Lower lobe of right lung (tissue), 2 donors: ENCODE data around the gene SRRT. TPM values are rescaled to one million over a fixed set of nuclear protein-coding genes. Genes with fewer than 3 reads are reported as not detected.

Experiments used
- ATAC-seq, 2 donors: fragments of 200-7000 bp; cut with Tn5 transposase; one replicate each; pipeline ENCODE4 v1.9.1; 2020 to 2022; ENCODE audit warnings: mild to moderate bottlenecking in 2 of 2, moderate library complexity in 2 of 2
- DNase-seq: peaks from one replicate; pipeline ENCODE4 v3.0.0-alpha.2; 2020
- H3K27ac ChIP-seq: fragments of 200-600 bp; one replicate; pipeline ENCODE4 v1.8.0; 2022
- H3K27me3 ChIP-seq: fragments of 200-600 bp; one replicate; pipeline ENCODE4 v1.8.0; 2022; ENCODE audit warnings: low read depth
- H3K36me3 ChIP-seq: fragments of 200-600 bp; one replicate; pipeline ENCODE4 v1.8.0; 2022; ENCODE audit warnings: mild to moderate bottlenecking
- H3K4me1 ChIP-seq: fragments of 200-600 bp; one replicate; pipeline ENCODE4 v1.8.0; 2022
- H3K4me3 ChIP-seq: fragments of 200-600 bp; one replicate; pipeline ENCODE4 v1.8.0; 2022; ENCODE audit warnings: mild to moderate bottlenecking
- H3K9me3 ChIP-seq: fragments of 200-600 bp; one replicate; pipeline ENCODE4 v1.8.0; 2022
- intact Hi-C: fragments of 100-400 bp; cut with DNase I; formaldehyde crosslinking; loops from one replicate; pipeline ENCODE4 v1.11.0; 2022
- long read RNA-seq: library from polyadenylated mRNA; unstranded; transcript quantifications from one replicate; pipeline ENCODE4 v2.0.0, GENCODE V29; 2021
- total RNA-seq: library from RNA; stranded (reverse); fragmentation: NEBNext Ultra II Directional; extraction: Animal tissue kit (Norgen Biotek cat#: 25700); gene quantifications from one replicate; pipeline ENCODE4 v1.2.1, GENCODE V29; 2021
- TF ChIP-seq, protein P1 (sequence below): fragments of 200-600 bp; IDR thresholded peaks from one replicate; pipeline ENCODE4 v1.8.0; 2022; ENCODE audit warnings: antibody characterized with exemption, mild to moderate bottlenecking
- donor health status: DM: no; HTN: yes; CAD: no; lungs with severe emphysema.

SRRT gene, protein sequence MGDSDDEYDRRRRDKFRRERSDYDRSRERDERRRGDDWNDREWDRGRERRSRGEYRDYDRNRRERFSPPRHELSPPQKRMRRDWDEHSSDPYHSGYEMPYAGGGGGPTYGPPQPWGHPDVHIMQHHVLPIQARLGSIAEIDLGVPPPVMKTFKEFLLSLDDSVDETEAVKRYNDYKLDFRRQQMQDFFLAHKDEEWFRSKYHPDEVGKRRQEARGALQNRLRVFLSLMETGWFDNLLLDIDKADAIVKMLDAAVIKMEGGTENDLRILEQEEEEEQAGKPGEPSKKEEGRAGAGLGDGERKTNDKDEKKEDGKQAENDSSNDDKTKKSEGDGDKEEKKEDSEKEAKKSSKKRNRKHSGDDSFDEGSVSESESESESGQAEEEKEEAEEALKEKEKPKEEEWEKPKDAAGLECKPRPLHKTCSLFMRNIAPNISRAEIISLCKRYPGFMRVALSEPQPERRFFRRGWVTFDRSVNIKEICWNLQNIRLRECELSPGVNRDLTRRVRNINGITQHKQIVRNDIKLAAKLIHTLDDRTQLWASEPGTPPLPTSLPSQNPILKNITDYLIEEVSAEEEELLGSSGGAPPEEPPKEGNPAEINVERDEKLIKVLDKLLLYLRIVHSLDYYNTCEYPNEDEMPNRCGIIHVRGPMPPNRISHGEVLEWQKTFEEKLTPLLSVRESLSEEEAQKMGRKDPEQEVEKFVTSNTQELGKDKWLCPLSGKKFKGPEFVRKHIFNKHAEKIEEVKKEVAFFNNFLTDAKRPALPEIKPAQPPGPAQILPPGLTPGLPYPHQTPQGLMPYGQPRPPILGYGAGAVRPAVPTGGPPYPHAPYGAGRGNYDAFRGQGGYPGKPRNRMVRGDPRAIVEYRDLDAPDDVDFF
- total RNA-seq: 105 TPM
- long read RNA-seq, transcript SRRT-216 (20 exons, 2,955 nt): minor isoform, 10 of 132 reads
- long read RNA-seq, transcript SRRT-213 (20 exons, 2,905 nt): major isoform, 32 of 132 reads
- long read RNA-seq, transcript SRRT-215 (20 exons, 2,964 nt): minor isoform, 22 of 132 reads
- long read RNA-seq, partial matches to known transcripts: 53 of 132 reads
- long read RNA-seq, other reads (novel, unspliced or antisense): 12 of 132 reads

GRCh38 chr7:100874577-100875355, at the start of gene SRRT:
Gene SRRT (plus strand): TSS chr7:100875103. CDS start chr7:100875591, 488 bp downstream.
- intact Hi-C loops: no loop called here
- TF ChIP-seq, protein P1, sequence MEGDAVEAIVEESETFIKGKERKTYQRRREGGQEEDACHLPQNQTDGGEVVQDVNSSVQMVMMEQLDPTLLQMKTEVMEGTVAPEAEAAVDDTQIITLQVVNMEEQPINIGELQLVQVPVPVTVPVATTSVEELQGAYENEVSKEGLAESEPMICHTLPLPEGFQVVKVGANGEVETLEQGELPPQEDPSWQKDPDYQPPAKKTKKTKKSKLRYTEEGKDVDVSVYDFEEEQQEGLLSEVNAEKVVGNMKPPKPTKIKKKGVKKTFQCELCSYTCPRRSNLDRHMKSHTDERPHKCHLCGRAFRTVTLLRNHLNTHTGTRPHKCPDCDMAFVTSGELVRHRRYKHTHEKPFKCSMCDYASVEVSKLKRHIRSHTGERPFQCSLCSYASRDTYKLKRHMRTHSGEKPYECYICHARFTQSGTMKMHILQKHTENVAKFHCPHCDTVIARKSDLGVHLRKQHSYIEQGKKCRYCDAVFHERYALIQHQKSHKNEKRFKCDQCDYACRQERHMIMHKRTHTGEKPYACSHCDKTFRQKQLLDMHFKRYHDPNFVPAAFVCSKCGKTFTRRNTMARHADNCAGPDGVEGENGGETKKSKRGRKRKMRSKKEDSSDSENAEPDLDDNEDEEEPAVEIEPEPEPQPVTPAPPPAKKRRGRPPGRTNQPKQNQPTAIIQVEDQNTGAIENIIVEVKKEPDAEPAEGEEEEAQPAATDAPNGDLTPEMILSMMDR: peak; percentile 46
- peak; percentile 99 for DNase-seq
- Histone ChIP-seq H3K4me3 (peak within 1 kb of the TSS; percentile 91), H3K27ac (peak within 1 kb of the TSS; percentile 95), H3K27me3 (no peaks in the 10 kb centered on the region), H3K9me3 (no peaks in the 10 kb centered on the region), H3K36me3 (peaks cover 77% of the 10 kb centered on the region), H3K4me1 (peaks cover 43% of the 10 kb centered on the region)
- peak; percentile 98 to 99 for ATAC-seq

DNA sequence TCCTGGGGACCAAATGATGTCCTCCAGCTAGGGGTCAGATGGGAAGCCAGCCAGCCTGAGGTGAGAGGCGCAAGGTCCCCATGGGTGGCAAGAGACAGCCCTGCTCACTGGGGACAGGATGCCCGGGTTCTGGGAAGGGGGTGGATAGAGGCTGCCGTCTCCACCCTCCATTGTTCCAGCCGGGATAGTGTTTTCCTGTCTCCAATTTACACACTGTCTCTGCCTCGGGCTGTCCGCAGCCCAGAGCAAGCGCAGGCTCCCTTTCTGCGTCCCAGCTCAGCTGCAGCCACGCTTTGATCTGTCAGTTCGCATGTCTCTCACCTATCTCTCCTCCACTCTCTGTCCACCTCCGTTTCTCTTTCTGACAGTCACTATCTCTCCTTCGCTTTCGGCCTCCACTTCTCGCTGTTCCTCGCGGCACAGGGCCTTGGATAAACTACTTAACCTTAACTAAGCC, 49.7 kb upstream of the SRRT start:
- Histone ChIP-seq H3K36me3 (peaks cover 42% of the 10 kb centered on the region), H3K27me3 (peaks cover 22% of the 10 kb centered on the region), H3K9me3 (no peaks in the 10 kb centered on the region), H3K27ac (peak overlapping the region; percentile 80), H3K4me1 (peaks cover 28% of the 10 kb centered on the region), H3K4me3 (peak overlapping the region; percentile 72)
- intact Hi-C loops: no loop called here
- no peak for DNase-seq
- peak; percentile 9 to 17 for ATAC-seq
- TF ChIP-seq, protein P1: no peak

DNA sequence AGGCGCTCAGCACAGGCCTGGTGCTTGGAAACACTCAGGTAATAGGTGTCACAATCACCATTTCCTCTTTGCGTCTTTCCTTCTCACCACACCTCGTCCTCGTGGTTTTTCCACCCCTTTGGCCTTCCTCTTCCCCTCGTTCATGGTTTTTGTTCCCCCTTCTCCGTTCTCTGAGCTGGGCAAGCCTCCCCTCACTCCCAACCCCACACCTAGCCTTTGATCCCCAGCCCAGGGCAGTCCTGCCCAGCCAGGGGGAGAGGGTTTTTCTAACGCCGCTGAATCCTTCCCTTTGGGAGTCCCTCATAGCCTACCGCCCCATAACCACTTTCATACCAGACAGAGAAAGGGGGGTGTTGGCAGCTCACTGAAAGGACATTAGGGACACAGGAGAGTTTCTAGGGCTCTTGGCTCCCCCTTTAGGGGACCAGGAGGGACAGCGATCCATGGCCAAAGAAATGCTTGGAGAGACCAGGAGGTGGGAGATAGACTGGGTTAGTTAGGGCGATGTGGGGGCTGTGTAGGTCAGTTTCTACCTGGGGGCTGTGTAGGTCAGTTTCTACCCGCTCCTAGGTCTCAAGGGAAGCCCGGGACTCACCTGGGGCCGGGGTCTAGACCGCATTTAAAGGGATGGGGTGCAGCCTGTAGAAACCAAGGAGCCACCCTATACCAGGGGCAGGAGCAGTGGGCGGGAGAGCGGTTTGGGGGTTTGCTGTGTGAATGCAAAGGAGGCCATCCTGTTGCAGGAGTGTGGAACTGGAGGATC, 49.0 kb upstream of the SRRT start:
- Histone ChIP-seq H3K9me3 (no peaks in the 10 kb centered on the region), H3K27ac (peak overlapping the region; percentile 80), H3K36me3 (peaks cover 35% of the 10 kb centered on the region), H3K4me3 (peak overlapping the region; percentile 72), H3K4me1 (peaks cover 28% of the 10 kb centered on the region), H3K27me3 (peaks cover 22% of the 10 kb centered on the region)
- TF ChIP-seq, protein P1: no peak
- DNase-seq (no peak), ATAC-seq (peak; percentile 4 to 27)
- intact Hi-C loops: no loop called here

DNA sequence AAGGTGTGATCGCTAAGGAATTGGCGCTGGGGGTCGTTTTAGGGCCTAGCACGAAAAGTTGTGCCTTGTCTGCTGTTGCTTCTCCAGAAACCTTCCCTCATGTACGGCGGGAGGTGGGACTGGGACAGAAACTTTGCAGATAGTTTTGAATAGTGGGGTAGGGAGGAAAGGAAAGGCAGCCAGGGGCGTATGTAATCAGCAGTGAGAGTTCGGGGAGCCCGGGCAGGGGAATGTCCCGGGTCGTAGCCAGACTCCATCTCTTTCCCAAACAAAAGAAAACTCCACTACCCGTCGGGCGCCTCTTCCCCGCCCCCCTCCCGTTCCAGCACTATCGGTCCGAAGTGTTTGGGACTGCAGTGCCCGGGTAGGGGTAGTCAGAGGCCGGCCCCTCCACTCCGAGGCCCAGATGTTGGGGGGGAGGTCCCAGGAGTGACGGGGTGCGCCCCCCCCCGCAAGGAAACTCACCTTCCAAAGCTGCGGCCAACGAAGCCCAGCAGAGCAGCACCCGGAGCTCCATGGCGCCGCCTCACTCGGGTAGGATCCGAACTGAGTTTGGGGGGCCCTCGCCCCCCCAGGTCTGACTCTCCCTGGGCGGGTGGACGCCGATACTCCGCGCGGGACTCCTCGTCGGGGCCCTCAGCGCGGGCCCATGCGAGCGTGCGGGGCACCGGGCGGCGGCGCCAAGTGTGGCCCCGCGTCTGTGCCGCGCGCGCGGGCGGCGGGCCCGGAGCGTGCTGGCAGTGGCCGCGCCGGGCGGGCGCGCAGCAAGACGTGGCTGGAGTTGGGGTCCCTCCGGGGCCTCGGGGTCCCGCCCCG, 48.2 kb upstream of the SRRT start:
- Histone ChIP-seq H3K36me3 (peaks cover 28% of the 10 kb centered on the region), H3K9me3 (no peaks in the 10 kb centered on the region), H3K27ac (peak overlapping the region; percentile 80), H3K27me3 (peaks cover 22% of the 10 kb centered on the region), H3K4me1 (peaks cover 28% of the 10 kb centered on the region), H3K4me3 (peak overlapping the region; percentile 72)
- intact Hi-C loops: no loop called here
- ATAC-seq (peak; percentile 23 to 43), DNase-seq (no peak)
- TF ChIP-seq, protein P1: no peak
